Neural cell (in vitro differentiated cells): ENCODE results near the gene OBP2A. TPM values are rescaled to one million over a fixed set of nuclear protein-coding genes. Genes with fewer than 3 reads are reported as not detected.

ENCODE experiments used
- H2AFZ ChIP-seq: fragments of 200-600, 300-800 bp; sonication (generic), shearing (Covaris generic); 2 replicates; pipeline ENCODE4 v1.6.0; 2014; ENCODE audit warnings: low read depth, mild to moderate bottlenecking, antibody characterized with exemption, low read length, moderate library complexity
- H3F3A ChIP-seq: fragments of 200-600 bp; shearing (Covaris generic); 2 replicates; pipeline ENCODE4 v1.6.1; 2016; ENCODE audit warnings: mild to moderate bottlenecking, moderate library complexity, mixed read lengths, antibody characterized with exemption, low read length; ENCODE audit not compliant: insufficient read depth, poor library complexity, severe bottlenecking
- H3K27ac ChIP-seq: fragments of 200-600, 300-800 bp; sonication (generic), shearing (Covaris generic); 2 replicates; pipeline ENCODE4 v1.5.1; 2014; ENCODE audit warnings: mild to moderate bottlenecking, low read length, moderate library complexity
- H3K27me3 ChIP-seq: fragments of 300-800, 200-600 bp; sonication (generic), shearing (Covaris generic); 2 replicates; pipeline ENCODE4 v1.6.0; 2014; ENCODE audit warnings: mild to moderate bottlenecking, low read depth, low read length, moderate library complexity; ENCODE audit not compliant: insufficient read depth
- H3K36me3 ChIP-seq: fragments of 300-800, 200-600 bp; sonication (generic), shearing (Covaris generic); 2 replicates; pipeline ENCODE4 v1.5.1; 2014; ENCODE audit warnings: mild to moderate bottlenecking, antibody characterized with exemption, low read length, moderate library complexity; ENCODE audit not compliant: insufficient read depth
- H3K4me2 ChIP-seq: fragments of 300-800, 200-600 bp; sonication (generic), shearing (Covaris generic); 2 replicates; pipeline ENCODE4 v1.6.0; 2014; ENCODE audit warnings: mild to moderate bottlenecking, low read length
- H3K4me3 ChIP-seq: fragments of 300-800, 200-600 bp; sonication (generic), shearing (Covaris generic); 2 replicates; pipeline ENCODE4 v1.5.1; 2014; ENCODE audit warnings: mild to moderate bottlenecking, low read length, moderate library complexity
- H3K79me2 ChIP-seq: fragments of 200-600 bp; shearing (Covaris generic); replicated peaks from 2 replicates; pipeline ENCODE4 v1.6.0; 2014; ENCODE audit warnings: mild to moderate bottlenecking, low read length, moderate library complexity; ENCODE audit not compliant: insufficient read depth
- H3K9ac ChIP-seq: fragments of 300-800, 200-600 bp; sonication (generic), shearing (Covaris generic); 2 replicates; pipeline ENCODE4 v1.6.1; 2016; ENCODE audit warnings: mild to moderate bottlenecking, low read length, mixed read lengths
- H3K9me2 ChIP-seq: fragments of 200-600 bp; shearing (Covaris generic); 2 replicates; pipeline ENCODE4 v1.6.1; 2016; ENCODE audit warnings: mild to moderate bottlenecking, low read length, mixed read lengths; ENCODE audit not compliant: insufficient read depth
- H3K9me3 ChIP-seq: fragments of 200-600, 300-800 bp; sonication (generic), shearing (Covaris generic); 2 replicates; pipeline ENCODE4 v1.6.1; 2016; ENCODE audit warnings: mild to moderate bottlenecking, mixed run types, low read length, moderate library complexity, mixed read lengths
- H4K20me1 ChIP-seq: fragments of 200-600 bp; shearing (Covaris generic); 2 replicates; pipeline ENCODE4 v1.6.1; 2016; ENCODE audit warnings: mild to moderate bottlenecking, mixed run types; ENCODE audit not compliant: insufficient read depth
- EP300 ChIP-seq: fragments of 450-650 bp; conservative IDR thresholded peaks from 2 replicates; pipeline ENCODE4 v1.6.1; 2014; ENCODE audit warnings: antibody characterized with exemption, mild to moderate bottlenecking, moderate library complexity; ENCODE audit not compliant: poor library complexity, severe bottlenecking
- EZH2 ChIP-seq: fragments of 200-600, 300-800 bp; shearing (Covaris generic), sonication (generic); IDR thresholded peaks from 2 replicates; pipeline ENCODE4 v1.6.1; 2014; ENCODE audit warnings: antibody characterized with exemption, low read length, borderline replicate concordance, mild to moderate bottlenecking; ENCODE audit not compliant: insufficient read depth, poor library complexity, severe bottlenecking
- MXI1 ChIP-seq: fragments of 450-650 bp; conservative IDR thresholded peaks from 2 replicates; pipeline ENCODE4 v1.6.1; 2014; ENCODE audit warnings: antibody characterized with exemption, mild to moderate bottlenecking; ENCODE audit not compliant: poor library complexity, severe bottlenecking
- POLR2AphosphoS5 ChIP-seq: IDR thresholded peaks from 2 replicates; pipeline ENCODE4 v1.6.1; 2012
- RAD21 ChIP-seq: fragments of 450-650 bp; conservative IDR thresholded peaks from 2 replicates; pipeline ENCODE4 v1.6.1; 2014; ENCODE audit warnings: antibody characterized with exemption, mild to moderate bottlenecking, moderate library complexity
- SMC3 ChIP-seq: fragments of 450-650 bp; conservative IDR thresholded peaks from 2 replicates; pipeline ENCODE4 v1.6.1; 2014; ENCODE audit warnings: antibody characterized with exemption, mild to moderate bottlenecking, moderate library complexity; ENCODE audit not compliant: poor library complexity
- TAF1 ChIP-seq: IDR thresholded peaks from 2 replicates; pipeline ENCODE4 v1.6.1; 2012; ENCODE audit warnings: low read depth
- polyA plus RNA-seq: library from polyadenylated mRNA; depleted of rRNA; stranded (reverse); fragments of >200 nt; gene quantifications from 2 replicates; pipeline ENCODE4 v1.2.3, GENCODE V29; 2014
- TF ChIP-seq, protein P1 (sequence below): fragments of 450-650 bp; IDR thresholded peaks from 2 replicates; pipeline ENCODE4 v1.5.1; 2014; ENCODE audit warnings: antibody characterized with exemption, mild to moderate bottlenecking, moderate library complexity; ENCODE audit not compliant: poor library complexity, severe bottlenecking
- TF ChIP-seq, protein P2 (sequence below): IDR thresholded peaks from 2 replicates; pipeline ENCODE4 v1.6.1; 2012; ENCODE audit warnings: borderline replicate concordance

Gene OBP2A
- polyA plus RNA-seq, 1 donor from 2014 or later: not detected

DNA sequence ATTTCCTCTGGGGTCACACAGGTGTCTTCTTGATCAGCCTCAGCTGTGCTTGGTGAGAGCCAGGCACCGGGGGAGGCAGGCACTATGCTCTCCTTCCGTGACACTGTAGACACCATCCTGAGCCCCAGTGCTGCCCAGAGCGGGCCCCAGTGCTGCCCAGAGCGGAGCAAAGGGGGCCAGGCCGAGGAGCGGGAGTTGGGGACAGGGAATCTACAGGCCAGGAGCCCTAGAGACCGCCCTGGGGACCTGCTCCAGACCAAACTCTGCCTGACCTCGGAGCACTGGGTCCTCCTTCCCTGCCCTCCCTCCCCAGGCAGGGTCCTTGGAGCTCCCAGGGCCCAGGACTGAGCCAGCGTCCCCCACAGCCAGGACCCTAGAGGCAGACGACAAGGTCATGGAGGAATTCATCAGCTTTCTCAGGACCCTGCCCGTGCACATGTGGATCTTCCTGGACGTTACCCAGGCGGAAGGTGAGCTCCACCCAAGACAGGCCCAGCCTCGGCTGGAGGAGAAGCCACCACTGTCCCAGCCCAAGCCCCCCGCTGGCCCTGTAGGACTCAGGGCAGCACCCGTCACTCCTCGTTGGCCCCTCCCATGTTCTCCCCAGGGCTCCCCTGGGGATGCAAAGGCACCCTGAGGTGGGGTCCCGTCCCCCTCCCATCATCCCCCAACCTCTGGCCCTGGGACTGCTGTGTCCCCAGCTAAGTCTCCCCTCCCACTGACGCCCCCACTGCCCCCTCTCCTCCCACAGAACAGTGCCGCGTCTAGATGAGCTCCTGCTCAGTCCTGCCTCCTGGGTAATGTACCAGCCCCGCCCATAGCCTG lies 45.8 kb downstream of the OBP2A start:
- no peaks in the 10 kb centered on the region for H4K20me1 ChIP-seq
- H3K9me2 ChIP-seq: no peaks in the 10 kb centered on the region
- no peak overlapping the region for H3K4me3 ChIP-seq
- no peaks in the 10 kb centered on the region for H3F3A ChIP-seq
- no peaks in the 10 kb centered on the region for H3K79me2 ChIP-seq
- H3K36me3 ChIP-seq: no peaks in the 10 kb centered on the region
- TF ChIP-seq POLR2AphosphoS5 (no peak), EP300 (no peak), RAD21 (no peak)
- TF ChIP-seq, protein P1, sequence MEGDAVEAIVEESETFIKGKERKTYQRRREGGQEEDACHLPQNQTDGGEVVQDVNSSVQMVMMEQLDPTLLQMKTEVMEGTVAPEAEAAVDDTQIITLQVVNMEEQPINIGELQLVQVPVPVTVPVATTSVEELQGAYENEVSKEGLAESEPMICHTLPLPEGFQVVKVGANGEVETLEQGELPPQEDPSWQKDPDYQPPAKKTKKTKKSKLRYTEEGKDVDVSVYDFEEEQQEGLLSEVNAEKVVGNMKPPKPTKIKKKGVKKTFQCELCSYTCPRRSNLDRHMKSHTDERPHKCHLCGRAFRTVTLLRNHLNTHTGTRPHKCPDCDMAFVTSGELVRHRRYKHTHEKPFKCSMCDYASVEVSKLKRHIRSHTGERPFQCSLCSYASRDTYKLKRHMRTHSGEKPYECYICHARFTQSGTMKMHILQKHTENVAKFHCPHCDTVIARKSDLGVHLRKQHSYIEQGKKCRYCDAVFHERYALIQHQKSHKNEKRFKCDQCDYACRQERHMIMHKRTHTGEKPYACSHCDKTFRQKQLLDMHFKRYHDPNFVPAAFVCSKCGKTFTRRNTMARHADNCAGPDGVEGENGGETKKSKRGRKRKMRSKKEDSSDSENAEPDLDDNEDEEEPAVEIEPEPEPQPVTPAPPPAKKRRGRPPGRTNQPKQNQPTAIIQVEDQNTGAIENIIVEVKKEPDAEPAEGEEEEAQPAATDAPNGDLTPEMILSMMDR: no peak
- H3K27ac ChIP-seq: no peak overlapping the region
- H3K27me3 ChIP-seq: no peaks in the 10 kb centered on the region
- no peak overlapping the region for H2AFZ ChIP-seq
- H3K9me3 ChIP-seq: peaks cover 2% of the 10 kb centered on the region
- no peak overlapping the region for H3K9ac ChIP-seq
- H3K4me2 ChIP-seq: no peak overlapping the region

DNA sequence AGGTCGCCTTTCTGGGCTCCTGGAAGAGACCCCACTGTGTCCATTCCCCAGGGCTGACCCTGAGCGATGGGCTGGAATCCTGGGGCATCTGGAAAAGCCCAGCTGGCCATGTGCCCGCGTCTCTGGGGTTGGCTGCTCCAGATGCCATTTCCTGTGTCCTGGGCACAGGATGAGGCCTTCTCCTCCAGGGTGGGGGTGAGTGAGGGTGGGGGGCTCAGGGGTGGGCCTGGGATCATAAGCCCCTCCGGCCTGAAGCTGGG lies 46.3 kb downstream of the OBP2A start:
- Histone ChIP-seq H3K27ac (no peak overlapping the region), H3F3A (no peaks in the 10 kb centered on the region), H3K9me2 (no peaks in the 10 kb centered on the region), H4K20me1 (no peaks in the 10 kb centered on the region), H3K27me3 (no peaks in the 10 kb centered on the region), H3K9ac (no peak overlapping the region), H3K79me2 (no peaks in the 10 kb centered on the region), H3K36me3 (no peaks in the 10 kb centered on the region), H3K4me2 (no peak overlapping the region), H2AFZ (no peak overlapping the region), H3K4me3 (no peak overlapping the region), H3K9me3 (peaks cover 2% of the 10 kb centered on the region)
- TF ChIP-seq MXI1 (no peak), EZH2 (no peak), SMC3 (no peak), POLR2AphosphoS5 (no peak), RAD21 (no peak), EP300 (no peak), TAF1 (no peak)
- TF ChIP-seq, protein P1: no peak
- TF ChIP-seq, protein P2, sequence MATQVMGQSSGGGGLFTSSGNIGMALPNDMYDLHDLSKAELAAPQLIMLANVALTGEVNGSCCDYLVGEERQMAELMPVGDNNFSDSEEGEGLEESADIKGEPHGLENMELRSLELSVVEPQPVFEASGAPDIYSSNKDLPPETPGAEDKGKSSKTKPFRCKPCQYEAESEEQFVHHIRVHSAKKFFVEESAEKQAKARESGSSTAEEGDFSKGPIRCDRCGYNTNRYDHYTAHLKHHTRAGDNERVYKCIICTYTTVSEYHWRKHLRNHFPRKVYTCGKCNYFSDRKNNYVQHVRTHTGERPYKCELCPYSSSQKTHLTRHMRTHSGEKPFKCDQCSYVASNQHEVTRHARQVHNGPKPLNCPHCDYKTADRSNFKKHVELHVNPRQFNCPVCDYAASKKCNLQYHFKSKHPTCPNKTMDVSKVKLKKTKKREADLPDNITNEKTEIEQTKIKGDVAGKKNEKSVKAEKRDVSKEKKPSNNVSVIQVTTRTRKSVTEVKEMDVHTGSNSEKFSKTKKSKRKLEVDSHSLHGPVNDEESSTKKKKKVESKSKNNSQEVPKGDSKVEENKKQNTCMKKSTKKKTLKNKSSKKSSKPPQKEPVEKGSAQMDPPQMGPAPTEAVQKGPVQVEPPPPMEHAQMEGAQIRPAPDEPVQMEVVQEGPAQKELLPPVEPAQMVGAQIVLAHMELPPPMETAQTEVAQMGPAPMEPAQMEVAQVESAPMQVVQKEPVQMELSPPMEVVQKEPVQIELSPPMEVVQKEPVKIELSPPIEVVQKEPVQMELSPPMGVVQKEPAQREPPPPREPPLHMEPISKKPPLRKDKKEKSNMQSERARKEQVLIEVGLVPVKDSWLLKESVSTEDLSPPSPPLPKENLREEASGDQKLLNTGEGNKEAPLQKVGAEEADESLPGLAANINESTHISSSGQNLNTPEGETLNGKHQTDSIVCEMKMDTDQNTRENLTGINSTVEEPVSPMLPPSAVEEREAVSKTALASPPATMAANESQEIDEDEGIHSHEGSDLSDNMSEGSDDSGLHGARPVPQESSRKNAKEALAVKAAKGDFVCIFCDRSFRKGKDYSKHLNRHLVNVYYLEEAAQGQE: no peak
